HepG2 (cell line): ENCODE data around the gene MICAL3. TPM values are rescaled to one million over a fixed set of nuclear protein-coding genes. Genes with fewer than 3 reads are reported as not detected.
A peak's percentile ranks its signal among the peaks of the same experiment; 100 is the strongest.

Experiments
- ATF7 ChIP-seq, 2 experiments: fragments of 450-650 bp in 1 of 2; sonication (generic) in 1 of 2; formaldehyde crosslinking in 1 of 2; IDR thresholded peaks; 2 replicates each; pipeline versions ENCODE4 v1.4.0 to v1.6.1; 2016 to 2020; ENCODE audit warnings: antibody characterized with exemption in 1 of 2, mild to moderate bottlenecking in 1 of 2, missing genetic modification reagents in 1 of 2
- CENPT ChIP-seq: sonication (generic); formaldehyde crosslinking; IDR thresholded peaks from 2 replicates; pipeline ENCODE4 v1.8.0; 2022; ENCODE audit warnings: low read depth, mild to moderate bottlenecking, moderate library complexity, missing genetic modification reagents
- FLYWCH1 ChIP-seq: sonication (generic); formaldehyde crosslinking; IDR thresholded peaks from 2 replicates; pipeline ENCODE4 v1.8.1; 2023; ENCODE audit warnings: mild to moderate bottlenecking, missing genetic modification reagents
- MEF2D ChIP-seq: sonication (generic); formaldehyde crosslinking; IDR thresholded peaks from 2 replicates; pipeline ENCODE4 v1.5.1; 2020; ENCODE audit warnings: mild to moderate bottlenecking, missing genetic modification reagents
- ONECUT2 ChIP-seq: sonication (generic); formaldehyde crosslinking; IDR thresholded peaks from 2 replicates; pipeline ENCODE4 v1.4.0; 2020; ENCODE audit warnings: missing genetic modification reagents
- REL ChIP-seq: sonication (generic); formaldehyde crosslinking; conservative IDR thresholded peaks from 2 replicates; pipeline ENCODE4 v1.8.0; 2022; ENCODE audit warnings: mild to moderate bottlenecking, missing genetic modification reagents, moderate library complexity
- TARDBP ChIP-seq: sonication (generic); formaldehyde crosslinking; IDR thresholded peaks from 2 replicates; pipeline ENCODE4 v1.8.0; 2022; ENCODE audit warnings: mild to moderate bottlenecking, missing genetic modification reagents
- TCF7L2 ChIP-seq: IDR thresholded peaks from 2 replicates; pipeline ENCODE4 v1.6.1; 2011; ENCODE audit warnings: mild to moderate bottlenecking, low read depth, low read length, moderate library complexity
- TOE1 ChIP-seq: sonication (generic); formaldehyde crosslinking; IDR thresholded peaks from 2 replicates; pipeline ENCODE4 v1.4.0; 2020; ENCODE audit warnings: mild to moderate bottlenecking, missing genetic modification reagents
- YEATS4 ChIP-seq: sonication (generic); formaldehyde crosslinking; IDR thresholded peaks from 2 replicates; pipeline ENCODE4 v1.4.0; 2020; ENCODE audit warnings: missing genetic modification reagents, borderline replicate concordance
- ZFP90 ChIP-seq: sonication (generic); formaldehyde crosslinking; IDR thresholded peaks from 2 replicates; pipeline ENCODE4 v1.8.0; 2022; ENCODE audit warnings: missing genetic modification reagents, mild to moderate bottlenecking, inconsistent platforms, borderline replicate concordance
- ZNF256 ChIP-seq: sonication (generic); formaldehyde crosslinking; conservative IDR thresholded peaks from 2 replicates; pipeline ENCODE4 v1.4.0; 2020; ENCODE audit warnings: missing genetic modification reagents
- ZNF350 ChIP-seq: sonication (generic); formaldehyde crosslinking; IDR thresholded peaks from 2 replicates; pipeline ENCODE4 v1.4.0; 2020; ENCODE audit warnings: mild to moderate bottlenecking, low read depth, missing genetic modification reagents, borderline replicate concordance
- ZNF383 ChIP-seq: sonication (generic); formaldehyde crosslinking; IDR thresholded peaks from 2 replicates; pipeline ENCODE4 v1.4.0; 2020; ENCODE audit warnings: missing genetic modification reagents, mild to moderate bottlenecking, borderline replicate concordance
- ZNF672 ChIP-seq: sonication (generic); formaldehyde crosslinking; IDR thresholded peaks from 2 replicates; pipeline ENCODE4 v1.8.1; 2022; ENCODE audit warnings: missing genetic modification reagents
- ZNF768 ChIP-seq: sonication (generic); formaldehyde crosslinking; IDR thresholded peaks from 2 replicates; pipeline ENCODE4 v1.4.0; 2020; ENCODE audit warnings: missing genetic modification reagents
- ZNF790 ChIP-seq: sonication (generic); formaldehyde crosslinking; IDR thresholded peaks from 2 replicates; pipeline ENCODE4 v1.8.0; 2022; ENCODE audit warnings: missing genetic modification reagents, mild to moderate bottlenecking, borderline replicate concordance
- polyA plus RNA-seq, 8 experiments: library from polyadenylated mRNA; depleted of rRNA in 3 of 8; stranded (reverse) in 7 of 8; unstranded in 1 of 8; fragments of >200 nt; fragmentation: Illumina TruSeq in 4 of 8; extraction: Trizol in 4 of 8; gene quantifications; 2 replicates each; pipeline versions ENCODE4 v1.2.1 to v1.2.3, GENCODE V29; 2011 to 2016; ENCODE audit warnings: low read depth in 4 of 8, missing spikeins in 1 of 8, mixed read lengths in 1 of 8; ENCODE audit not compliant: insufficient read depth in 1 of 8
- total RNA-seq, 5 experiments: library from RNA; depleted of rRNA; stranded (reverse); fragments of >200 nt; fragmentation: Illumina TruSeq; extraction: Trizol; gene quantifications; 2 replicates each; pipeline ENCODE4 v1.2.3, GENCODE V29; 2016; ENCODE audit warnings: low read depth in 1 of 5
- TF ChIP-seq, protein P1 (sequence below): sonication (generic); formaldehyde crosslinking; IDR thresholded peaks from 2 replicates; pipeline ENCODE4 v1.4.0; 2020; ENCODE audit warnings: missing genetic modification reagents, mild to moderate bottlenecking, borderline replicate concordance
- TF ChIP-seq, protein P2 (sequence below): IDR thresholded peaks from 2 replicates; pipeline ENCODE4 v1.6.1; 2012; ENCODE audit warnings: inconsistent platforms
- TF ChIP-seq, protein P3 (sequence below): sonication (generic); formaldehyde crosslinking; IDR thresholded peaks from 2 replicates; pipeline ENCODE4 v1.4.0; 2020; ENCODE audit warnings: missing genetic modification reagents, borderline replicate concordance
- TF ChIP-seq, protein P4 (sequence below): sonication (generic); formaldehyde crosslinking; IDR thresholded peaks from 2 replicates; pipeline ENCODE4 v1.5.0; 2020; ENCODE audit warnings: mild to moderate bottlenecking, missing genetic modification reagents

MICAL3 gene
- total and polyA plus RNA-seq, 2 of the 13 experiments (the other 11 are each of a cell fraction or from before 2014, with no cell fraction given), result 5.3 to 12.5 TPM

DNA sequence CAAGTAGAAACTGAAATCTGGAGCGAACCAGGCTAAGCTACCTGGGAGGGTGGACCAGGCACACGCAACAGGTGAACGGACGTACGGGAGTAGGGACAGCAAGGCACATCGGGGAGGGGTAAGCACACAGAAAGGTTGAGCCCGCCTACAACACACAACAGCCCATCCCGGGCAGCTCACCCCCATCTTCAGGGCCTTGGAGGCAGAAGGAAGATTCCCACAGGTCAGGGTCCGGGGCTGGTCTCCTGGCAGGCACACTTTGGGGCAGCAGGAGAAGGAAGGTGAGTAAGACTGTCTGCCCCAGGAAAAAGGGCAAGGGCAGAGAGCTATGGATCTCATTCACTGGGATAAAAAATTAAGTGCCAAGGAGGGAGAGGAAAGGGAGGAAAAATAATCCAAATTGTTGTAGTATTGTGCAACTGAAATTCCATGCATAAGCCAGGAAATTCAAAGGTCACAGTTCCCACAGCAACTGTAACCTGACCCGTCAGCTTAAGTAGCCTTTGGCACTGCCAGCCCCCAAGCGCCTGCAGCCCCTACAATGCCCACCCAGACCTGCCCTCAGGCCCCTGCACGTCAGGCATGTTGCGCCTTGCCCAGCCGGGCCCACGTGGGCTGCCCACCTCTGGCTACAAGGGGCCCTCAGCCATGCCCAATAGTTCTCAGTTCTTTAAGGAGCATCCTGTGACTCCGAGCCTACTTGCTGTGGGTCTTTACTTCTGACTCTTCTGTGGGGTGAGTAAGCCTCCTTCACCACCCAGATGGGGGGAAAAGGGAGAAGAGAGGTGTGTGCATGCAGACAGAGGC lies 51.8 kb downstream of the MICAL3 start (continued):
- no peak for TF ChIP-seq ZNF790
- TF ChIP-seq, protein P1, sequence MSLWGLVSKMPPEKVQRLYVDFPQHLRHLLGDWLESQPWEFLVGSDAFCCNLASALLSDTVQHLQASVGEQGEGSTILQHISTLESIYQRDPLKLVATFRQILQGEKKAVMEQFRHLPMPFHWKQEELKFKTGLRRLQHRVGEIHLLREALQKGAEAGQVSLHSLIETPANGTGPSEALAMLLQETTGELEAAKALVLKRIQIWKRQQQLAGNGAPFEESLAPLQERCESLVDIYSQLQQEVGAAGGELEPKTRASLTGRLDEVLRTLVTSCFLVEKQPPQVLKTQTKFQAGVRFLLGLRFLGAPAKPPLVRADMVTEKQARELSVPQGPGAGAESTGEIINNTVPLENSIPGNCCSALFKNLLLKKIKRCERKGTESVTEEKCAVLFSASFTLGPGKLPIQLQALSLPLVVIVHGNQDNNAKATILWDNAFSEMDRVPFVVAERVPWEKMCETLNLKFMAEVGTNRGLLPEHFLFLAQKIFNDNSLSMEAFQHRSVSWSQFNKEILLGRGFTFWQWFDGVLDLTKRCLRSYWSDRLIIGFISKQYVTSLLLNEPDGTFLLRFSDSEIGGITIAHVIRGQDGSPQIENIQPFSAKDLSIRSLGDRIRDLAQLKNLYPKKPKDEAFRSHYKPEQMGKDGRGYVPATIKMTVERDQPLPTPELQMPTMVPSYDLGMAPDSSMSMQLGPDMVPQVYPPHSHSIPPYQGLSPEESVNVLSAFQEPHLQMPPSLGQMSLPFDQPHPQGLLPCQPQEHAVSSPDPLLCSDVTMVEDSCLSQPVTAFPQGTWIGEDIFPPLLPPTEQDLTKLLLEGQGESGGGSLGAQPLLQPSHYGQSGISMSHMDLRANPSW, result no peak
- TF ChIP-seq CENPT (CRISPR knock-in tag), result no peak
- TF ChIP-seq ATF7 (IDR thresholded peaks at IDR 0.05), result no peak
- no peak for TF ChIP-seq ATF7 (CRISPR knock-in tag; IDR thresholded peaks at IDR 0.05)
- TF ChIP-seq ZNF768 (CRISPR knock-in tag), result peak; percentile 52; the same call in 1 of the 2 replicates
- TF ChIP-seq, protein P2, sequence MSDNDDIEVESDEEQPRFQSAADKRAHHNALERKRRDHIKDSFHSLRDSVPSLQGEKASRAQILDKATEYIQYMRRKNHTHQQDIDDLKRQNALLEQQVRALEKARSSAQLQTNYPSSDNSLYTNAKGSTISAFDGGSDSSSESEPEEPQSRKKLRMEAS, result peak; percentile 39; the same call in 1 of the 2 replicates
- no peak for TF ChIP-seq ZNF256 (CRISPR knock-in tag)
- no peak for TF ChIP-seq ONECUT2 (CRISPR knock-in tag)
- TF ChIP-seq ZNF350 (CRISPR knock-in tag), result no peak
- TF ChIP-seq, protein P3, sequence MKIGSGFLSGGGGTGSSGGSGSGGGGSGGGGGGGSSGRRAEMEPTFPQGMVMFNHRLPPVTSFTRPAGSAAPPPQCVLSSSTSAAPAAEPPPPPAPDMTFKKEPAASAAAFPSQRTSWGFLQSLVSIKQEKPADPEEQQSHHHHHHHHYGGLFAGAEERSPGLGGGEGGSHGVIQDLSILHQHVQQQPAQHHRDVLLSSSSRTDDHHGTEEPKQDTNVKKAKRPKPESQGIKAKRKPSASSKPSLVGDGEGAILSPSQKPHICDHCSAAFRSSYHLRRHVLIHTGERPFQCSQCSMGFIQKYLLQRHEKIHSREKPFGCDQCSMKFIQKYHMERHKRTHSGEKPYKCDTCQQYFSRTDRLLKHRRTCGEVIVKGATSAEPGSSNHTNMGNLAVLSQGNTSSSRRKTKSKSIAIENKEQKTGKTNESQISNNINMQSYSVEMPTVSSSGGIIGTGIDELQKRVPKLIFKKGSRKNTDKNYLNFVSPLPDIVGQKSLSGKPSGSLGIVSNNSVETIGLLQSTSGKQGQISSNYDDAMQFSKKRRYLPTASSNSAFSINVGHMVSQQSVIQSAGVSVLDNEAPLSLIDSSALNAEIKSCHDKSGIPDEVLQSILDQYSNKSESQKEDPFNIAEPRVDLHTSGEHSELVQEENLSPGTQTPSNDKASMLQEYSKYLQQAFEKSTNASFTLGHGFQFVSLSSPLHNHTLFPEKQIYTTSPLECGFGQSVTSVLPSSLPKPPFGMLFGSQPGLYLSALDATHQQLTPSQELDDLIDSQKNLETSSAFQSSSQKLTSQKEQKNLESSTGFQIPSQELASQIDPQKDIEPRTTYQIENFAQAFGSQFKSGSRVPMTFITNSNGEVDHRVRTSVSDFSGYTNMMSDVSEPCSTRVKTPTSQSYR (CRISPR knock-in tag), result no peak; the same call in 1 of the 2 replicates
- TF ChIP-seq YEATS4, result peak; percentile 51
- TF ChIP-seq ZNF383, result no peak
- 0 out of 2 replicates have a peak, but pooled peaks have one; percentile 25 for TF ChIP-seq MEF2D (CRISPR knock-in tag)
- TF ChIP-seq, protein P4, sequence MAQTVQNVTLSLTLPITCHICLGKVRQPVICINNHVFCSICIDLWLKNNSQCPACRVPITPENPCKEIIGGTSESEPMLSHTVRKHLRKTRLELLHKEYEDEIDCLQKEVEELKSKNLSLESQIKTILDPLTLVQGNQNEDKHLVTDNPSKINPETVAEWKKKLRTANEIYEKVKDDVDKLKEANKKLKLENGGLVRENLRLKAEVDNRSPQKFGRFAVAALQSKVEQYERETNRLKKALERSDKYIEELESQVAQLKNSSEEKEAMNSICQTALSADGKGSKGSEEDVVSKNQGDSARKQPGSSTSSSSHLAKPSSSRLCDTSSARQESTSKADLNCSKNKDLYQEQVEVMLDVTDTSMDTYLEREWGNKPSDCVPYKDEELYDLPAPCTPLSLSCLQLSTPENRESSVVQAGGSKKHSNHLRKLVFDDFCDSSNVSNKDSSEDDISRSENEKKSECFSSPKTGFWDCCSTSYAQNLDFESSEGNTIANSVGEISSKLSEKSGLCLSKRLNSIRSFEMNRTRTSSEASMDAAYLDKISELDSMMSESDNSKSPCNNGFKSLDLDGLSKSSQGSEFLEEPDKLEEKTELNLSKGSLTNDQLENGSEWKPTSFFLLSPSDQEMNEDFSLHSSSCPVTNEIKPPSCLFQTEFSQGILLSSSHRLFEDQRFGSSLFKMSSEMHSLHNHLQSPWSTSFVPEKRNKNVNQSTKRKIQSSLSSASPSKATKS (CRISPR knock-in tag), result no peak
- no peak for TF ChIP-seq TCF7L2
- TF ChIP-seq REL (CRISPR knock-in tag), result no peak
- TF ChIP-seq TARDBP (CRISPR knock-in tag), result peak; percentile 41; the same call in 1 of the 2 replicates
- no peak for TF ChIP-seq ZNF672 (CRISPR knock-in tag)
- TF ChIP-seq TOE1 (CRISPR knock-in tag), result no peak; the same call in 1 of the 2 replicates
- TF ChIP-seq ZFP90 (CRISPR knock-in tag), result no peak
- TF ChIP-seq FLYWCH1 (CRISPR knock-in tag), result no peak
